ENCODE results near the gene ZFP36L1. TPM values are rescaled to one million over a fixed set of nuclear protein-coding genes. Genes with fewer than 3 reads are reported as not detected.
A peak's percentile ranks its signal among the peaks of the same experiment; 100 is the strongest.

ZFP36L1 gene
- total and polyA plus RNA-seq, 9 of the 15 experiments (the other 6 are each of a cell fraction or from before 2014, with no cell fraction given), result 1.3 to 26.6 (median 3.7) TPM

DNA sequence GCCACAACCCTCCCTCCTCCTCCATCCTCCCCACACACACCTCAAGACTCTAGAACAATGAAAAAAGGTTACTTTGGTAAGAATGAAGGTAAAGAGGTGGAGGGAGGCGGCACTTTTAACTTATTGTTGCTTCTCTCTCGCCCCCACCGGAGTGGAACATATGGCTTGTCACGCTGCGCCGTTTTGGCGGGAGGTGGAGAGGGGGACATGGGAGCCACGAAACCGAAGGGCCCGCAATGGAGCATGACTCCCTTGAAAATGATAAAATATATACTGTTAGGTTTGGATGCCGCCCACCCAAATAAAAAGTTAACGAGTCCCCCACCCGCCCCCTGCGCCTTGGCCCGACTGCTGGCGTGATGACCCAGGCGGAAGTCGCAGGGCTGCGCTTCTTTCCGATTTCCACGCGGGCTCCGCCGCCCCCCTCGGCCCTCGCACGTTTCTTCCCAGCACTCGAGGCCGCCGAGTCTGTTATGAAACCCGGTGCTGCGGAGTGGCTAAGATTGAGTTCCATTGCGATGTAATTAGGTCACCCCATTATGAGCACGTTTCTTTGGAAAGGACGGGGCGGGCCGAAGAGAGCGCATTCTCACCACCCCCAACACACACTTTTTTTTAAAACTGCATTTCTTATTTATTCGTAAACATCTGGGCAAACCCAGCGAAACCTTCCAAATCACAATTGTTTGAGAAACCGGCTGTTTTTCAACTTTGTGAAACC, 1.4 kb upstream of the ZFP36L1 start (continued):
- TF ChIP-seq, protein P1, sequence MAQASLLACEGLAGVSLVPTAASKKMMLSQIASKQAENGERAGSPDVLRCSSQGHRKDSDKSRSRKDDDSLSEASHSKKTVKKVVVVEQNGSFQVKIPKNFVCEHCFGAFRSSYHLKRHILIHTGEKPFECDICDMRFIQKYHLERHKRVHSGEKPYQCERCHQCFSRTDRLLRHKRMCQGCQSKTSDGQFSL (CRISPR knock-in tag; IDR thresholded peaks at IDR 0.05), result 0 out of 2 replicates have a peak, but pooled peaks have one; percentile 57
- TF ChIP-seq, protein P1 (tag; IDR thresholded peaks at IDR 0.05), result no peak
- TF ChIP-seq HDAC3 (IDR thresholded peaks at IDR 0.05; ENCODE audit: borderline replicate concordance, partially characterized antibody), result no peak
- TF ChIP-seq BRF2 (IDR thresholded peaks at IDR 0.05; ENCODE audit: borderline replicate concordance, insufficient read depth, insufficient read length), result no peak
- no peak for TF ChIP-seq FIP1L1 (IDR thresholded peaks at IDR 0.05; ENCODE audit: low read depth, low read length, poor library complexity, severe bottlenecking)
- TF ChIP-seq ZNF263 (CRISPR knock-in tag; IDR thresholded peaks at IDR 0.05; ENCODE audit: borderline replicate concordance), result peak; percentile 30; the same call in 1 of the 2 replicates
- no peak for TF ChIP-seq KLF6 (CRISPR knock-in tag; IDR thresholded peaks at IDR 0.05; ENCODE audit: borderline replicate concordance)
- no peak for TF ChIP-seq CBFB (CRISPR knock-in tag; IDR thresholded peaks at IDR 0.05)
- no peak for TF ChIP-seq USF1 (CRISPR knock-in tag; IDR thresholded peaks at IDR 0.05)
- TF ChIP-seq, protein P2, sequence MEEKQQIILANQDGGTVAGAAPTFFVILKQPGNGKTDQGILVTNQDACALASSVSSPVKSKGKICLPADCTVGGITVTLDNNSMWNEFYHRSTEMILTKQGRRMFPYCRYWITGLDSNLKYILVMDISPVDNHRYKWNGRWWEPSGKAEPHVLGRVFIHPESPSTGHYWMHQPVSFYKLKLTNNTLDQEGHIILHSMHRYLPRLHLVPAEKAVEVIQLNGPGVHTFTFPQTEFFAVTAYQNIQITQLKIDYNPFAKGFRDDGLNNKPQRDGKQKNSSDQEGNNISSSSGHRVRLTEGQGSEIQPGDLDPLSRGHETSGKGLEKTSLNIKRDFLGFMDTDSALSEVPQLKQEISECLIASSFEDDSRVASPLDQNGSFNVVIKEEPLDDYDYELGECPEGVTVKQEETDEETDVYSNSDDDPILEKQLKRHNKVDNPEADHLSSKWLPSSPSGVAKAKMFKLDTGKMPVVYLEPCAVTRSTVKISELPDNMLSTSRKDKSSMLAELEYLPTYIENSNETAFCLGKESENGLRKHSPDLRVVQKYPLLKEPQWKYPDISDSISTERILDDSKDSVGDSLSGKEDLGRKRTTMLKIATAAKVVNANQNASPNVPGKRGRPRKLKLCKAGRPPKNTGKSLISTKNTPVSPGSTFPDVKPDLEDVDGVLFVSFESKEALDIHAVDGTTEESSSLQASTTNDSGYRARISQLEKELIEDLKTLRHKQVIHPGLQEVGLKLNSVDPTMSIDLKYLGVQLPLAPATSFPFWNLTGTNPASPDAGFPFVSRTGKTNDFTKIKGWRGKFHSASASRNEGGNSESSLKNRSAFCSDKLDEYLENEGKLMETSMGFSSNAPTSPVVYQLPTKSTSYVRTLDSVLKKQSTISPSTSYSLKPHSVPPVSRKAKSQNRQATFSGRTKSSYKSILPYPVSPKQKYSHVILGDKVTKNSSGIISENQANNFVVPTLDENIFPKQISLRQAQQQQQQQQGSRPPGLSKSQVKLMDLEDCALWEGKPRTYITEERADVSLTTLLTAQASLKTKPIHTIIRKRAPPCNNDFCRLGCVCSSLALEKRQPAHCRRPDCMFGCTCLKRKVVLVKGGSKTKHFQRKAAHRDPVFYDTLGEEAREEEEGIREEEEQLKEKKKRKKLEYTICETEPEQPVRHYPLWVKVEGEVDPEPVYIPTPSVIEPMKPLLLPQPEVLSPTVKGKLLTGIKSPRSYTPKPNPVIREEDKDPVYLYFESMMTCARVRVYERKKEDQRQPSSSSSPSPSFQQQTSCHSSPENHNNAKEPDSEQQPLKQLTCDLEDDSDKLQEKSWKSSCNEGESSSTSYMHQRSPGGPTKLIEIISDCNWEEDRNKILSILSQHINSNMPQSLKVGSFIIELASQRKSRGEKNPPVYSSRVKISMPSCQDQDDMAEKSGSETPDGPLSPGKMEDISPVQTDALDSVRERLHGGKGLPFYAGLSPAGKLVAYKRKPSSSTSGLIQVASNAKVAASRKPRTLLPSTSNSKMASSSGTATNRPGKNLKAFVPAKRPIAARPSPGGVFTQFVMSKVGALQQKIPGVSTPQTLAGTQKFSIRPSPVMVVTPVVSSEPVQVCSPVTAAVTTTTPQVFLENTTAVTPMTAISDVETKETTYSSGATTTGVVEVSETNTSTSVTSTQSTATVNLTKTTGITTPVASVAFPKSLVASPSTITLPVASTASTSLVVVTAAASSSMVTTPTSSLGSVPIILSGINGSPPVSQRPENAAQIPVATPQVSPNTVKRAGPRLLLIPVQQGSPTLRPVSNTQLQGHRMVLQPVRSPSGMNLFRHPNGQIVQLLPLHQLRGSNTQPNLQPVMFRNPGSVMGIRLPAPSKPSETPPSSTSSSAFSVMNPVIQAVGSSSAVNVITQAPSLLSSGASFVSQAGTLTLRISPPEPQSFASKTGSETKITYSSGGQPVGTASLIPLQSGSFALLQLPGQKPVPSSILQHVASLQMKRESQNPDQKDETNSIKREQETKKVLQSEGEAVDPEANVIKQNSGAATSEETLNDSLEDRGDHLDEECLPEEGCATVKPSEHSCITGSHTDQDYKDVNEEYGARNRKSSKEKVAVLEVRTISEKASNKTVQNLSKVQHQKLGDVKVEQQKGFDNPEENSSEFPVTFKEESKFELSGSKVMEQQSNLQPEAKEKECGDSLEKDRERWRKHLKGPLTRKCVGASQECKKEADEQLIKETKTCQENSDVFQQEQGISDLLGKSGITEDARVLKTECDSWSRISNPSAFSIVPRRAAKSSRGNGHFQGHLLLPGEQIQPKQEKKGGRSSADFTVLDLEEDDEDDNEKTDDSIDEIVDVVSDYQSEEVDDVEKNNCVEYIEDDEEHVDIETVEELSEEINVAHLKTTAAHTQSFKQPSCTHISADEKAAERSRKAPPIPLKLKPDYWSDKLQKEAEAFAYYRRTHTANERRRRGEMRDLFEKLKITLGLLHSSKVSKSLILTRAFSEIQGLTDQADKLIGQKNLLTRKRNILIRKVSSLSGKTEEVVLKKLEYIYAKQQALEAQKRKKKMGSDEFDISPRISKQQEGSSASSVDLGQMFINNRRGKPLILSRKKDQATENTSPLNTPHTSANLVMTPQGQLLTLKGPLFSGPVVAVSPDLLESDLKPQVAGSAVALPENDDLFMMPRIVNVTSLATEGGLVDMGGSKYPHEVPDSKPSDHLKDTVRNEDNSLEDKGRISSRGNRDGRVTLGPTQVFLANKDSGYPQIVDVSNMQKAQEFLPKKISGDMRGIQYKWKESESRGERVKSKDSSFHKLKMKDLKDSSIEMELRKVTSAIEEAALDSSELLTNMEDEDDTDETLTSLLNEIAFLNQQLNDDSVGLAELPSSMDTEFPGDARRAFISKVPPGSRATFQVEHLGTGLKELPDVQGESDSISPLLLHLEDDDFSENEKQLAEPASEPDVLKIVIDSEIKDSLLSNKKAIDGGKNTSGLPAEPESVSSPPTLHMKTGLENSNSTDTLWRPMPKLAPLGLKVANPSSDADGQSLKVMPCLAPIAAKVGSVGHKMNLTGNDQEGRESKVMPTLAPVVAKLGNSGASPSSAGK (IDR thresholded peaks at IDR 0.05), result peak; percentile 93
- no peak for TF ChIP-seq NR1H2 (CRISPR knock-in tag; IDR thresholded peaks at IDR 0.05)
- peak; percentile 73 for TF ChIP-seq EP400 (IDR thresholded peaks at IDR 0.05)
